Right ventricle myocardium superior (tissue), 1 donor: ENCODE measurements around the gene TOP3B. TPM values are rescaled to one million over a fixed set of nuclear protein-coding genes. Genes with fewer than 3 reads are reported as not detected.
"Not testable (repeated sequence)": the region's sequence is repeated elsewhere in the genome, so short reads cannot be mapped to it uniquely, and the experiment has no call there.

Experiments used
- ATAC-seq: fragments of 200-7000 bp; cut with Tn5 transposase; one replicate; pipeline ENCODE4 v1.9.1; 2020; ENCODE audit warnings: mild to moderate bottlenecking; ENCODE audit not compliant: poor library complexity
- DNase-seq: peaks from one replicate; pipeline ENCODE4 v3.0.0-alpha.2; 2020
- intact Hi-C: fragments of 100-400 bp; cut with DNase I; formaldehyde crosslinking; loops from one replicate; pipeline ENCODE4 v1.11.2; 2022
- total RNA-seq: library from RNA; stranded (reverse); fragmentation: NEBNext Ultra II Directional; extraction: Animal tissue kit (Norgen Biotek cat#: 25700); gene quantifications from one replicate; pipeline ENCODE4 v1.2.1, GENCODE V29; 2021
- donor health status: DM: no; HTN: yes; CAD: no; lungs with severe emphysema.

TOP3B gene
- total RNA-seq, 1 donor from 2014 or later: 9.0 TPM

GRCh38 chr22:21921184-21921721, 61.3 kb downstream of the TOP3B start:
- no peak for DNase-seq
- no peak for ATAC-seq
- intact Hi-C loops: no loop called here

DNA sequence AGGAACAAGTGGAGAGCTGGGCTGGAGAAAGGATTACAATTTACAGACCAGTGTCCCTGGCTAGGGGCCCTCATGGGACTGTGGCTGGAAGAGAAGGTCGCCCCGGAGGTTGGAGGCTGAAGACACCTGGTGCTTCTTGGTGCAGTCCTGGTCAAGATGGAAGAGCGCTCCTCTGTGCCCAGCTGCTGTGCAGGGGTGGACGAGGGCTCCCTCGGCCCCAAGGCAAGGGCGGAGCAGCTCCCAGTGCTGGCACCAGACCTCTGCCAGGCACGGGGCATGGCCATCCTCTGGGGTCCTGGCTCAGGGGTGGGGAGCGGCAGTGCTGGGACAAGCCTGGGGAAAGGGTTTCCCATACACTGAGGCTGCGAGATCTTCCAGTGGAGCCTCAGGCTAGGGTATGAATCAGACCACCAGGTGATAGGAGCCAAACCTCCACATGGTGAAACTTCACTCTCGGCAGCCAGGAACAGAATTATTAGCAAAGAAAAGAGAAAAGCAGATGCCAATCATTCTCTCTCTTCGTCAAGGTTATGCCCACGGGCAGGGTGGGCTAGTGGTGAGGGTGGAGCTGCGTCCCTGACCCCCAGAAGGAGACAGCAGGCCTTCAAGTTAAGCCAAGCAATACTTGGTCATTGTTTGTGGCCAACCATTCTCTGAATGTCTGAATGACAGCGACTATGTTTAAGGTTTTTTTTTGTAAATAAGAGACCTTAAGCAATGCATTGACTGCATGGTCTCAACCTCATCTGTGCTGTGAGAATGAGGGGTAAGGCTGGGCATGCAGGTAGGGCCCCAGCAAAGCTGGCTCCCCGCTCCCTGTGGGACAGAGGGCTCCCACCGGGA, 62.0 kb downstream of the TOP3B start:
- DNase-seq (no peak), ATAC-seq (no peak)
- intact Hi-C loops: no loop called here

- DNase-seq (no peak), ATAC-seq (no peak)
- intact Hi-C loops: no loop called here
Measured at GRCh38 chr22:21919526-21920307, 62.9 kb downstream of the TOP3B start.

DNA sequence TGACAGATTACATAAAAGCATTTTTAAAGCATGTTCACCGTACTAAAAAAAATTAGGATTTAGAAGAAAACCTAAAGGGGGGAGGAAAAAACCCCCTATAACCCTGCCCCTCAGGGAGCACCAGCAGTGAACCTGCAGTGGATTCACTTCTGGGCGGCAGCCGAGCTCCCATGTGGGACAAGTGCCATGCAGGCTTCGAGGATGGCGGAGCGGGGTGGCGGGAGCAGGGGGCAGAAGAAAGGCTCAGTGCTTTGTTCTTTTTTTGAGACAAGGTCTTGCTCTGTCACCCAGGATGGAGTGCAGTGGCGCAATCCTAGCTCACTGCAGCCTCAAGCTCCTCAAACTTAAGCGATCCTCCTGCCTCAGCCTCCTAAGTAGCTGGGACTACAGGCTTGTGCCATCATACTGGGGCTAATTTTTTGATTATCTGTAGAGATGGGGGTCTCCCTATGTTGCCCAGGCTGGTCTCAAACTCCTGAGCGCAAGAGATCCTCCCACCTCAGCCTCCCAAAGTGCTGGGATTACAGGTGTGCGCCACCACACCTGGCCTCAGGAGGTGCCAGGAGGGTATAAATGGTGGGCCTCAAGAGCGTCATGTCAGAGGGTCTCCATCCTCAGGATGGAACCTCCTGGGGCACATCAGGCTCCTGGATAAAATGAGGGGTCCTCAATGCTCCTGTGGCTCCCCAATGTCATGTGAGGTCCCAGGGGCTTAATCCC, 64.0 kb downstream of the TOP3B start:
- DNase-seq (no peak), ATAC-seq (no peak)
- intact Hi-C loops: no loop called here

- no peak for ATAC-seq
- no peak for DNase-seq
- intact Hi-C loops: no loop called here
Measured at GRCh38 chr22:21917959-21918261, 64.7 kb downstream of the TOP3B start.

DNA sequence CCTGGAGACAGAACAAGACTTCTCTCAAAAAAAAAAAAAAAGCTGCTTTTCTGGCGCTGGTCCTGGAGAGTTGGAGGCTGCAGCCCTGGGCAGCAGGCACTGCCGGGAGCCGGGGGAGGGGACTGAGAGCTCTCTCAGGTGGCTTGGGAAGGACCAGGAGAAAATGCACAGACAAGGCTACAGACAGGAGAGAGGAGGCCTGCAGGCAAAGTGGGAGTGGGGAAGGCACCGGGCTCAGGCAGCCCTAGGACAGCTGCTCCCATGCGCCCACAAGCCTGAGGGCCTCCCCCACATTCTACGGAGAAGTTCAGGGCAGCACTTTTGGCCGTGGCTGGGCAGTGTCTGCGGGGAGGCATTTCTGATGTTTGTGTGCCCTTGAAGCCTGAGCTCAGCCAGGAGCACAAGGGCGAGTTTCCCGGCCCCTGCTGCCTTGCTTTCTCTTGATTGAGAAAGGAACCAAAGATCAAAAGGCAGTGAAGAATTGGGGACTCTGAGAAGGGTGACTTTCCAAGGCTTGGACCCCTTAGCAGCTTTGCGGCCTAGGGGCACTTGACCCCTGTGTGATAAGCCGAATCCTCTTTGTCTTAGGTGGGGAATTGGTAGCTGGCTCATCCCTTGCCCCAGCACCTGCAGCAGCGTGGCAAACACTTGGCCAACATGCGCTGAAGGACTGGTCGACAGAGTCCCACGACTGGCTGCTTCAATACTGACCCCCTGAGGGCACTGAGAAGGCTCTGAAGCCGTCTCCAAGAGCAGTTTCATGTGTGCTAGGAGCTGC, 65.2 kb downstream of the TOP3B start:
- ATAC-seq (peak; percentile 64), DNase-seq (no peak)
- intact Hi-C loops: no loop called here

GRCh38 chr22:21916309-21916918, 66.2 kb downstream of the TOP3B start:
- ATAC-seq: no peak
- intact Hi-C loops: no loop called here
- no peak for DNase-seq

- DNase-seq: no peak
- intact Hi-C loops: no loop called here
Measured at GRCh38 chr22:21915624-21916308, 66.8 kb downstream of the TOP3B start.

DNA sequence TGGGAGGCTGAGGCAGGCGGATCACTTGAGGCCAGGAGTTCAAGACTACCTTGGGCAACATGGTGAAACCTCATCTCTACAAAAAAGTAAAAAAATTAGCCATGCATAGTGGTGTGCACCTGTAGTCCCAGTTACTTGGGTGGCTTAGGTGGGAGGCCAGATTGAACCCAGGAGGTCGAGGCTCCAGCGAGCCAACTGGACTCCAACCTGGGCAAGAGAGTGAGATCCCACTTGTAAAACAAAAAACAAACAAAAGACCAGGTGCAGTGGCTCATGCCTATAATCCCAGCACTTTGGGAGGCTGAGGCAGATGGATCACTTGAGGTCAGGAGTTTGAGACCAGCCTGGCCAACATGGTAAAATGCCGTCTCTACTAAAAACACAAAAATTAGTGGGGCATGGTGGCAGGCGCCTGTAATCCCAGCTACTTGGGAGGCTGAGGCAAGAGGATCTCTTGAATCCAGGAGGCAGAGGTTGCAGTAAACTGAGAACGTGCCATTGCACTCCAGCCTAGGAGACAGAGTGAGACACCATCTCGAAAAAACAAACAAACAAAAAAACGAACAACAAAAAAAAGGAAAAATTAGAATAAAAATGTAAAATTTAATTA, 68.4 kb downstream of the TOP3B start:
- DNase-seq, intact Hi-C loops, ATAC-seq: not testable (repeated sequence)

More at GRCh38 chr22:21915624-21916308, 66.8 kb downstream of the TOP3B start:
- ATAC-seq: no peak

DNA sequence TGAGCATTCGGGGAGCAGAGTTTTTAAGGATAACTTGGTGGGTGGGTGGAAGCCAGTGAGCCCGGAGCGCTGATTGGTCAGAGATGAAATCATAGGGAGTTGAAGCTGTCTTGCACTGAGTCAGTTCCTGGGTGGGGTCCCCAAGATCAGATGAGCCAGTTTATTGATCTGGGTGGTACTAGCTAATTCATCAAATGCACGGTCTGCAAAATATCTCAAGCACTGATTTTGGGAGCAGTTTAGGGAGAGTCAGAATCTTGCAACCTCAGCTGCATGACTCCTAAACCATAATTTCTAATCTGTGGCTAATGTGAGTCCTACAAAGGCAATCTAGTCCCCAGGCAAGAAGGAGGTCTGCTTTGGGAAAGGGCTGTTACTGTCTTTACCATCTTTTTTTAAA, 72.2 kb downstream of the TOP3B start:
- ATAC-seq, DNase-seq, intact Hi-C loops: not testable (repeated sequence)

DNA sequence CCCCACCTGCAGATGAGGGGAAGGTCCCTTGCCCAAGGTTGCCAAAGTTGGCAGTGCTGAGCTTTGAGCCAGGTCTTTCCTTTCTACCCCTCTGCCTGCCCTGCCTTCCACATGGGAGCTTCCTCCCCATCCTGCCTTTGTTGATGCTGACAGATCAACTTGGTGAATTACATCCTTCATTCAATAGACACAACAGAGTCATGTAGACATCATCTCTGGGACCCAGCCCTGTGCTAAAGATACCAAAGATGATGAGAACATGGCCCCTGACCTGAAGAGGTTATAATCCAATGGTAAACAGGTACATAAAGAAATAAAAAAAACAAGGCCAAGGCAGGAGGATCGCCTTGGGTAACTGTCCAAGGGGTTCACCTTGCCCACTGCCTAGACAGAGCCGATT, 72.7 kb downstream of the TOP3B start:
- no peak for DNase-seq
- intact Hi-C loops: no loop called here
- ATAC-seq: no peak

DNA sequence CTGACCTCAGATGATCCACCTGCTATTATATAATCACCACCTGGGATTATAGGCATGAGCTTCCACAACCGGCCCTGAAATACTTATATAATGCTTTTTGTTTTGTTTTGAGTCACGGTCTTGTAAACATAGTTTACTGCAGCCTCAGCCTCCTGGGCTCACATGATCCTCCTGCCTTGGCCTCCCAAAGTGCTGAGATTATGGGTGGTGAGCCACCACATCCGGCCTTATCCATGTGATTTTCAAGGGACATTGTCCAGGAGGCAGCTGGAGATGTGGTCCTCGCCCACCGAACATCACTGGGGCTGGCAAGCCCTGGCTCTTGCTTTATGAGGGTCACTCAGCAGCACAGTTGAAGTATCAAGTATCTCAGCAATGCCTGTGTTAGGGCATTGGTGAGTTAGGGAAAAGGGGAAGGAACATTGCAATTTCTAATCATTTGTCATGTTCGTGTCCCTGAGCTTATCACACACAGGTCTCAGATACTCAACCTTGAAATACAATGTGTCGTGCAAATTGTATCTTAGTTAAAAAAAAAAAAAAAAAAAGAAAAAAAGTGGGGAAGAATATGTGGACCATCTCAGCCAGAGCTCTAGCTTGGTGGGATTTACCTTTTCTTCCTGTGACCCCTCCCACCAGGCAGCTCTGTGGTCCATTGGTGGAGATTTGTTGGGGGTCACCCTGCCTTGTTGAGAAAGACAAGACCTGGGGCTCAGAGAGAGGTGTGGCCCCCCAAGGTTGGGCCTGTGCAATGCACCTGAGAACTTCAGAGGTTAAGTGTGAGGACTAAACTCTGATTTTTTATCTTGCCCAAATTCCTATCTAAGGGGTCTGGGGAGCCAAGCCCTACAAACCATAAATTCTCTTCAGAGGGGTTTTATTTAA, 74.7 kb downstream of the TOP3B start:
- DNase-seq (no peak), ATAC-seq (no peak)
- intact Hi-C loops: no loop called here
